ENCODE data around the gene CHMP6.

Gene CHMP6

GRCh38 chr17:81043725-81044427 is 52.2 kb downstream of the CHMP6 start:
- DNase-seq (ENCODE audit: low read depth) = no peak

- no peak for DNase-seq (ENCODE audit: low read depth)
These were observed 52.8 kb downstream of the CHMP6 start for GRCh38 chr17:81044428-81044763.

DNA sequence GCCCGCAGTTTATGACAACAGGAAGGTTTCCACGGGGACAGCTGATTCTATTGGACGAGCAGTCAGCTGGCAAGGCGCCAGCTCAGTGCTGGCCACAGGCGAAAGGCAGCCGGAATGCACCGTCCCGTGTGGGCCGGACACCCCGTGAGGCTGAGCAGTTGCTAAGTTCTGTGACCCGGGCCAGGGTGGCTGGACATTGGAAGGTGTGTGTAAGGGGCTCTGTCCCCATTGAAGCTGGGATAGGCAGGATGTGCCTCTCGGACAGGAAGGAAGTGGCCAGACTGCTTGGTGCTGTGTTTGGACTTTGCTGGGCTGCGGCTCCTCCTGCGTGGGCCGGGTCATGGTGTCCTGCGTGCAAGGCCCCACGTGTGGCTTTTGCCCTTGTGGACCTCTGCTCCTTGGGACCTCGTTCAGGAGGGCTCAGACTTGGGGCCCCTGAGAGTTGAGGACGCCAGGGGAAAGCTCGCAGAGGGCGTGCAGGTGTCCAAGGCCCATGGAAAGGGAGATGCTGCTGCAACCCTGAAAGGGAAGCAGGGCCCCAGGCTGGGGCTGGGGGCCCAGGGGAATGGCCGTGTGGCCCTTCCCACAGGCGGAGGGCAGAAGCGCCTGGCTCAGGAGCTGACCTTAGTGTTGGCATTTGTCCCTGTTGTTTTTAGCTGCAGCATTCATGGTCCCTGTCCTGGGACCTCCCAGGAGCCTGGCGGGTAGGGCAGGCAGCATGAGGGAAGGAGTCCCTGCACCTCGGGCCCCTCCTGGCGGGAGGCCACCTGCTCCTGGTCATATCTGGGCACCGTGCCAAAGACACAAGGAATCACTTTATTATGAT is 53.3 kb downstream of the CHMP6 start:
- DNase-seq (ENCODE audit: low read depth) = no peak

GRCh38 chr17:81045590-81046095 is 54.0 kb downstream of the CHMP6 start:
- no peak for DNase-seq (ENCODE audit: low read depth)

GRCh38 chr17:81046132-81046769 is 54.6 kb downstream of the CHMP6 start:
- DNase-seq (ENCODE audit: low read depth) = no peak

GRCh38 chr17:81046770-81047359 is 55.2 kb downstream of the CHMP6 start:
- no peak for DNase-seq (ENCODE audit: low read depth)

- DNase-seq (ENCODE audit: low read depth) = no peak
These were observed 57.3 kb downstream of the CHMP6 start for GRCh38 chr17:81048827-81049371.

GRCh38 chr17:81049372-81049911 is 57.8 kb downstream of the CHMP6 start:
- no peak for DNase-seq (ENCODE audit: low read depth)

All from activated T-cell treated with anti-CD3 and anti-CD28 coated beads for 1 hour (primary cell).